ENCODE measurements around the gene KRTAP19-1.

Gene KRTAP19-1

DNA sequence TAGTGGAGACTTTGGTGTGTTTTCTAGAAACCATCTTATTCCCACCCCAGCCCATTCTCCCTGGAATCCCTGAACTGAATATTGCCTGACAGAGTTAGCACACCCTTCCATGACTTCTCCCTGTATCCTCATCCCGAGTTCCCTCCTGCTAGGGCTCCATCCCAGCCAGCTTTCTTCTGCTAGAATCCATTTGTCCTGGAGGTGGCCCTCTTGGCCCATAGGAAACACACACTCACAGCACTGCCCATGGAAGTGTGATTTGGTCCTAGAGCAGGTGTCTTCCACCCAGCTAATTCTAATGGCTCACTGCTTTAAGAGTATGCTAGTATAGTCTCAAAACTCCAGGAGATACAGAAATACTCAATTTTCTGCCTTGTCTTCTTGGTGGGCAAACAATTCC is 36.0 kb downstream of the KRTAP19-1 start:
- H3K27ac ChIP-seq (replicated peaks) = no peak overlapping the region
- DNase-seq (ENCODE audit: low read depth in 1 of 2, low spot score in 1 of 2) = no peak
- no peaks in the 10 kb centered on the region for H3K27me3 ChIP-seq (ENCODE audit: insufficient read depth, poor library complexity, severe bottlenecking)
- TF ChIP-seq, protein P1, sequence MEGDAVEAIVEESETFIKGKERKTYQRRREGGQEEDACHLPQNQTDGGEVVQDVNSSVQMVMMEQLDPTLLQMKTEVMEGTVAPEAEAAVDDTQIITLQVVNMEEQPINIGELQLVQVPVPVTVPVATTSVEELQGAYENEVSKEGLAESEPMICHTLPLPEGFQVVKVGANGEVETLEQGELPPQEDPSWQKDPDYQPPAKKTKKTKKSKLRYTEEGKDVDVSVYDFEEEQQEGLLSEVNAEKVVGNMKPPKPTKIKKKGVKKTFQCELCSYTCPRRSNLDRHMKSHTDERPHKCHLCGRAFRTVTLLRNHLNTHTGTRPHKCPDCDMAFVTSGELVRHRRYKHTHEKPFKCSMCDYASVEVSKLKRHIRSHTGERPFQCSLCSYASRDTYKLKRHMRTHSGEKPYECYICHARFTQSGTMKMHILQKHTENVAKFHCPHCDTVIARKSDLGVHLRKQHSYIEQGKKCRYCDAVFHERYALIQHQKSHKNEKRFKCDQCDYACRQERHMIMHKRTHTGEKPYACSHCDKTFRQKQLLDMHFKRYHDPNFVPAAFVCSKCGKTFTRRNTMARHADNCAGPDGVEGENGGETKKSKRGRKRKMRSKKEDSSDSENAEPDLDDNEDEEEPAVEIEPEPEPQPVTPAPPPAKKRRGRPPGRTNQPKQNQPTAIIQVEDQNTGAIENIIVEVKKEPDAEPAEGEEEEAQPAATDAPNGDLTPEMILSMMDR (IDR thresholded peaks at IDR 0.05; ENCODE audit: insufficient read depth, low read length) = no peak
- TF ChIP-seq SPI1 (IDR thresholded peaks at IDR 0.05; ENCODE audit: borderline replicate concordance, low read depth) = no peak
- no peak for TF ChIP-seq POLR2AphosphoS5 (IDR thresholded peaks at IDR 0.05; ENCODE audit: low read depth)
- TF ChIP-seq, protein P2, sequence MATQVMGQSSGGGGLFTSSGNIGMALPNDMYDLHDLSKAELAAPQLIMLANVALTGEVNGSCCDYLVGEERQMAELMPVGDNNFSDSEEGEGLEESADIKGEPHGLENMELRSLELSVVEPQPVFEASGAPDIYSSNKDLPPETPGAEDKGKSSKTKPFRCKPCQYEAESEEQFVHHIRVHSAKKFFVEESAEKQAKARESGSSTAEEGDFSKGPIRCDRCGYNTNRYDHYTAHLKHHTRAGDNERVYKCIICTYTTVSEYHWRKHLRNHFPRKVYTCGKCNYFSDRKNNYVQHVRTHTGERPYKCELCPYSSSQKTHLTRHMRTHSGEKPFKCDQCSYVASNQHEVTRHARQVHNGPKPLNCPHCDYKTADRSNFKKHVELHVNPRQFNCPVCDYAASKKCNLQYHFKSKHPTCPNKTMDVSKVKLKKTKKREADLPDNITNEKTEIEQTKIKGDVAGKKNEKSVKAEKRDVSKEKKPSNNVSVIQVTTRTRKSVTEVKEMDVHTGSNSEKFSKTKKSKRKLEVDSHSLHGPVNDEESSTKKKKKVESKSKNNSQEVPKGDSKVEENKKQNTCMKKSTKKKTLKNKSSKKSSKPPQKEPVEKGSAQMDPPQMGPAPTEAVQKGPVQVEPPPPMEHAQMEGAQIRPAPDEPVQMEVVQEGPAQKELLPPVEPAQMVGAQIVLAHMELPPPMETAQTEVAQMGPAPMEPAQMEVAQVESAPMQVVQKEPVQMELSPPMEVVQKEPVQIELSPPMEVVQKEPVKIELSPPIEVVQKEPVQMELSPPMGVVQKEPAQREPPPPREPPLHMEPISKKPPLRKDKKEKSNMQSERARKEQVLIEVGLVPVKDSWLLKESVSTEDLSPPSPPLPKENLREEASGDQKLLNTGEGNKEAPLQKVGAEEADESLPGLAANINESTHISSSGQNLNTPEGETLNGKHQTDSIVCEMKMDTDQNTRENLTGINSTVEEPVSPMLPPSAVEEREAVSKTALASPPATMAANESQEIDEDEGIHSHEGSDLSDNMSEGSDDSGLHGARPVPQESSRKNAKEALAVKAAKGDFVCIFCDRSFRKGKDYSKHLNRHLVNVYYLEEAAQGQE (IDR thresholded peaks at IDR 0.05; ENCODE audit: insufficient replicate concordance, low read depth) = no peak
- no peak for TF ChIP-seq GABPA (IDR thresholded peaks at IDR 0.05; ENCODE audit: low read depth)
- no peak overlapping the region for H3K4me3 ChIP-seq (replicated peaks; ENCODE audit: insufficient read depth, low read length)

DNA sequence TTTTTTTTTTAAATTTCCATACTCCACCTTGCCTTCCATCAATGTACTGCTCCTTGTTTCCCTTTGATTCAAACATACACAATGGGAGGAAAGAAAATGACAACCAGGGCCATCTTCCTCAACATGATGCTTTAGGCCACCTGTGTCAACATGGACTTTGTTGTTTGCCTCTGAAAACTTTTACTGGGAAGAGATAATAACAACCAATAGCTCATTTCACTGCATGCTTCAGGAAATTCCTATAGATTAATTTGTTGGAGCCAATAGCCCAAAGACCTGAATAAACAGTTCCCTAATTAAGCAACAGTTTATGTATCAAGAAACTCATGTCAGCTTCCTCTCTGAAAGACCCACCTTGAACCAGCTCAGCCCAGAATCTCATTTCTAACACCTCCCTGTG is 36.9 kb downstream of the KRTAP19-1 start:
- no peak for TF ChIP-seq GABPA (IDR thresholded peaks at IDR 0.05; ENCODE audit: low read depth)
- TF ChIP-seq, protein P1 (IDR thresholded peaks at IDR 0.05; ENCODE audit: insufficient read depth, low read length) = no peak
- no peak for TF ChIP-seq POLR2AphosphoS5 (IDR thresholded peaks at IDR 0.05; ENCODE audit: low read depth)
- TF ChIP-seq, protein P2 (IDR thresholded peaks at IDR 0.05; ENCODE audit: insufficient replicate concordance, low read depth) = no peak
- no peak for TF ChIP-seq SPI1 (IDR thresholded peaks at IDR 0.05; ENCODE audit: borderline replicate concordance, low read depth)
- Histone ChIP-seq H3K27me3 (ENCODE audit: insufficient read depth, poor library complexity, severe bottlenecking) (no peaks in the 10 kb centered on the region), H3K27ac (replicated peaks) (no peak overlapping the region), H3K4me3 (replicated peaks; ENCODE audit: insufficient read depth, low read length) (no peak overlapping the region)
- DNase-seq (ENCODE audit: low read depth in 1 of 2, low spot score in 1 of 2) = no peak

- Histone ChIP-seq H3K27ac (replicated peaks) (no peak within 1 kb of the TSS), H3K27me3 (ENCODE audit: insufficient read depth, poor library complexity, severe bottlenecking) (no peaks in the 10 kb centered on the region), H3K4me3 (replicated peaks; ENCODE audit: insufficient read depth, low read length) (no peak within 1 kb of the TSS)
- DNase-seq (ENCODE audit: low read depth in 1 of 2, low spot score in 1 of 2) = no peak
- TF ChIP-seq SPI1 (IDR thresholded peaks at IDR 0.05; ENCODE audit: borderline replicate concordance, low read depth) (no peak), GABPA (IDR thresholded peaks at IDR 0.05; ENCODE audit: low read depth) (no peak), POLR2AphosphoS5 (IDR thresholded peaks at IDR 0.05; ENCODE audit: low read depth) (no peak)
- TF ChIP-seq, protein P1 (IDR thresholded peaks at IDR 0.05; ENCODE audit: insufficient read depth, low read length) = no peak
- TF ChIP-seq, protein P2 (IDR thresholded peaks at IDR 0.05; ENCODE audit: insufficient replicate concordance, low read depth) = no peak
Measured at GRCh38 chr21:30439975-30440374, 40.2 kb downstream of the KRTAP19-1 start, which contains the start of gene KRTAP15-1. Gene KRTAP15-1 (plus strand): TSS chr21:30440275. CDS start chr21:30440328, 53 bp downstream.

Data from HL-60 (cell line).